ENCODE measurements around the gene DKKL1.
"Not testable (repeated sequence)": the region's sequence is repeated elsewhere in the genome, so short reads cannot be mapped to it uniquely, and the experiment has no call there.

- TF ChIP-seq ZNF138 (CRISPR knock-in tag; conservative IDR thresholded peaks at IDR 0.05); STAT6 (CRISPR knock-in tag; conservative IDR thresholded peaks at IDR 0.05; ENCODE audit: low read depth); E2F5 (CRISPR knock-in tag; IDR thresholded peaks at IDR 0.05); E2F1 (CRISPR knock-in tag; IDR thresholded peaks at IDR 0.05); CTCF (IDR thresholded peaks at IDR 0.05); ELF4 (CRISPR knock-in tag; IDR thresholded peaks at IDR 0.05; ENCODE audit: low read depth): not testable (repeated sequence)
These were observed 37.9 kb upstream of the DKKL1 start for GRCh38 chr19:49325756-49326155.
